HG02981 (cell line): ENCODE results near the gene MYO3B.
A peak's percentile ranks its signal among the peaks of the same experiment; 100 is the strongest.

Experiments
- ATAC-seq: cut with Tn5 transposase; IDR thresholded peaks from one replicate; pipeline ENCODE4 v1.9.1; 2021; ENCODE audit warnings: mild to moderate bottlenecking, moderate library complexity; ENCODE audit not compliant: unreplicated experiment

The MYO3B gene

GRCh38 chr2:170159060-170159459 lies 18.9 kb upstream of the MYO3B start:
- ATAC-seq = no peak

GRCh38 chr2:170161516-170162270 lies 16.3 kb upstream of the MYO3B start:
- ATAC-seq = no peak

- no peak for ATAC-seq
Observed at GRCh38 chr2:170162271-170162632, 15.7 kb upstream of the MYO3B start.

- no peak for ATAC-seq
Observed at GRCh38 chr2:170163411-170164065, 14.4 kb upstream of the MYO3B start.

GRCh38 chr2:170165129-170165528 lies 12.8 kb upstream of the MYO3B start:
- ATAC-seq = no peak

- ATAC-seq = no peak
Observed at GRCh38 chr2:170166735-170167134, 11.2 kb upstream of the MYO3B start.

GRCh38 chr2:170170281-170171040 lies 7.5 kb upstream of the MYO3B start:
- no peak for ATAC-seq

GRCh38 chr2:170176212-170176611 lies 1.7 kb upstream of the MYO3B start:
- ATAC-seq = no peak

GRCh38 chr2:170180031-170180566 lies 2.2 kb downstream of the MYO3B start:
- ATAC-seq = peak; percentile 65

GRCh38 chr2:170181602-170182001 lies 3.7 kb downstream of the MYO3B start:
- ATAC-seq = no peak

GRCh38 chr2:170185319-170185718 lies 7.4 kb downstream of the MYO3B start:
- ATAC-seq = no peak

- ATAC-seq = no peak
Observed at GRCh38 chr2:170189757-170190156, 11.8 kb downstream of the MYO3B start.

- no peak for ATAC-seq
Observed at GRCh38 chr2:170190172-170190571, 12.2 kb downstream of the MYO3B start.

GRCh38 chr2:170191166-170191866 lies 13.4 kb downstream of the MYO3B start:
- ATAC-seq = no peak

- no peak for ATAC-seq
Observed at GRCh38 chr2:170196963-170197362, 19.0 kb downstream of the MYO3B start.

- ATAC-seq = no peak
Observed at GRCh38 chr2:170201275-170201674, 23.3 kb downstream of the MYO3B start.

- ATAC-seq = no peak
Observed at GRCh38 chr2:170201734-170202393, 23.9 kb downstream of the MYO3B start.

- ATAC-seq = no peak
Observed at GRCh38 chr2:170202437-170202836, 24.5 kb downstream of the MYO3B start.

GRCh38 chr2:170204298-170204951 lies 26.5 kb downstream of the MYO3B start:
- no peak for ATAC-seq

GRCh38 chr2:170206246-170206645 lies 28.3 kb downstream of the MYO3B start:
- ATAC-seq = no peak
